ENCODE measurements around the gene LGALS9. TPM values are rescaled to one million over a fixed set of nuclear protein-coding genes. Genes with fewer than 3 reads are reported as not detected.

Gene LGALS9
- total and polyA plus RNA-seq, 9 of the 15 experiments (the other 6 are each of a cell fraction or from before 2014, with no cell fraction given): 0.45 to 6.9 (median 2.8) TPM

GRCh38 chr17:27623614-27624013 is 7.4 kb upstream of the LGALS9 start:
- DNase-seq (ENCODE audit: extremely low read depth in 1 of 4, low spot score in 3 of 4) (no peak), FAIRE-seq (no peak), ATAC-seq (no peak)
- H3K79me2 ChIP-seq (ENCODE audit: control insufficient read depth, insufficient read depth, low read length): no peaks in the 10 kb centered on the region
- WGBS (ENCODE audit: insufficient coverage, low coverage, missing lambda C conversion rate): 93% methylated on average over 6 of the region's 6 CpGs
- H3K9me1 ChIP-seq (ENCODE audit: control insufficient read depth, insufficient read depth, low read length): no peaks in the 10 kb centered on the region
- in situ Hi-C loops (cut with MboI): no loop called here
- TSS peak; percentile 18 for BruUV-seq (replicated peaks)
- H4K20me1 ChIP-seq (replicated peaks; ENCODE audit: control insufficient read depth, insufficient read depth, low read length): no peaks in the 10 kb centered on the region; the same call in 1 of the 2 replicates
- POLR2A ChIA-PET: interaction anchor here (1.1 to 1.5 kb wide), 2 partner anchors 9 to 12 kb away, joined by 3 to 5 read pairs; no protein-coding TSS in a partner anchor
- H3K9ac ChIP-seq (ENCODE audit: insufficient read depth in 1 of 2, low read depth in 2 of 2, low read length in 2 of 2): no peak overlapping the region
- H3K4me1 ChIP-seq (replicated peaks in 1 of 2; ENCODE audit: control insufficient read depth in 2 of 2, insufficient read depth in 2 of 2, low read length in 2 of 2): no peaks in the 10 kb centered on the region
- H2AFZ ChIP-seq (ENCODE audit: low read depth, low read length): no peak overlapping the region
- no peak overlapping the region for H3K4me3 ChIP-seq
- no peaks in the 10 kb centered on the region for H3K9me3 ChIP-seq (replicated peaks; ENCODE audit: control insufficient read depth, insufficient read depth, low read depth, low read length)
- H3K36me3 ChIP-seq (ENCODE audit: control insufficient read depth, insufficient read depth, low read length): peaks cover 69% of the 10 kb centered on the region; the same call in 2 of the 3 replicates
- intact Hi-C loops (cut with micrococcal nuclease): no loop called here
- H3K27ac ChIP-seq (ENCODE audit: extremely low read depth, low read depth, low read length): no peak overlapping the region
- CTCF ChIA-PET (ENCODE audit: low intra/inter-chr PET ratio): no interaction called here
- no peak for TF ChIP-seq ARNT (IDR thresholded peaks at IDR 0.05)
- TF ChIP-seq NFIX (CRISPR knock-in tag; IDR thresholded peaks at IDR 0.05; ENCODE audit: low read depth): no peak
- TF ChIP-seq SRSF3 (IDR thresholded peaks at IDR 0.05; ENCODE audit: insufficient read depth, low read length): no peak
- TF ChIP-seq MTA1 (IDR thresholded peaks at IDR 0.05; ENCODE audit: borderline replicate concordance): no peak
- no peak for TF ChIP-seq SMARCB1 (IDR thresholded peaks at IDR 0.05; ENCODE audit: insufficient read length, low read depth)
- TF ChIP-seq ZBTB5 (IDR thresholded peaks at IDR 0.05): no peak
- no peak for TF ChIP-seq KDM1A (IDR thresholded peaks at IDR 0.05)
- no peak for TF ChIP-seq HDAC3 (IDR thresholded peaks at IDR 0.05; ENCODE audit: borderline replicate concordance, partially characterized antibody)
- TF ChIP-seq ZEB2 (IDR thresholded peaks at IDR 0.05): no peak
- TF ChIP-seq PHTF2 (CRISPR knock-in tag; IDR thresholded peaks at IDR 0.05): no peak
- no peak for TF ChIP-seq BDP1 (IDR thresholded peaks at IDR 0.05; ENCODE audit: insufficient read depth, insufficient read length)
- no peak for TF ChIP-seq TGIF2 (CRISPR knock-in tag; IDR thresholded peaks at IDR 0.05)
- TF ChIP-seq E2F5 (CRISPR knock-in tag; IDR thresholded peaks at IDR 0.05): no peak
- TF ChIP-seq TSHZ1 (CRISPR knock-in tag; IDR thresholded peaks at IDR 0.05): no peak
- H3K27me3 ChIP-seq (ENCODE audit: control insufficient read depth in 2 of 2, insufficient read depth in 2 of 2, low read length in 2 of 2): no peaks in the 10 kb centered on the region
- no peak overlapping the region for H3K4me2 ChIP-seq (ENCODE audit: insufficient read depth, low read length)
